ENCODE data around the gene CYB5R4. TPM values are rescaled to one million over a fixed set of nuclear protein-coding genes. Genes with fewer than 3 reads are reported as not detected.

The CYB5R4 gene
- total and polyA plus RNA-seq, 10 of the 15 experiments (the other 5 are each of a cell fraction or from before 2014, with no cell fraction given) = 13.4 to 61.1 (median 27.5) TPM

GRCh38 chr6:83860782-83861495, 1.4 kb downstream of the CYB5R4 start:
- Histone ChIP-seq H2AFZ (ENCODE audit: control insufficient read depth, low read depth, low read length) (no peak overlapping the region; the same call in 1 of the 2 replicates), H3K27ac (ENCODE audit: control insufficient read depth, insufficient read depth) (peak overlapping the region; percentile 75; the same call in 1 of the 2 replicates), H3K4me2 (ENCODE audit: control insufficient read depth, insufficient read depth) (peak overlapping the region; percentile 87), H3K4me1 (ENCODE audit: control insufficient read depth, insufficient read depth, low read length) (peaks cover 5% of the 10 kb centered on the region; the same call in 1 of the 2 replicates), H3K79me2 (ENCODE audit: control insufficient read depth, insufficient read depth, low read length) (peaks cover 41% of the 10 kb centered on the region), H3K27me3 (replicated peaks in 1 of 2; ENCODE audit: control insufficient read depth in 2 of 2, insufficient read depth in 2 of 2, low read length in 1 of 2) (0 out of 4 replicates have a peak, but pooled peaks cover 0 to 4% of the 10 kb centered on the region in 2 experiments), H4K20me1 (ENCODE audit: control insufficient read depth, insufficient read depth) (no peaks in the 10 kb centered on the region), H3K36me3 (ENCODE audit: control insufficient read depth in 2 of 2, insufficient read depth in 2 of 2, low read length in 1 of 2) (peaks cover 0 to 9% of the 10 kb centered on the region in 2 experiments; a peak in 3 of 4 replicates), H3K9me3 (replicated peaks; ENCODE audit: control insufficient read depth, insufficient read depth, low read length) (peaks cover 2% of the 10 kb centered on the region; the same call in 2 of the 3 replicates), H3K9ac (ENCODE audit: control insufficient read depth, insufficient read depth, low read length) (peak overlapping the region; percentile 89; the same call in 1 of the 2 replicates), H3K4me3 (peak overlapping the region; percentile 83)
- ChIA-PET POLR2A (interaction anchor here (0.9 to 1.2 kb wide), 2 partner anchors 152 to 365 kb away, joined by 3 read pairs; partner anchors contain the start of gene SNAP91), CTCF (interaction anchor here (0.8 to 1.7 kb wide), 5 partner anchors 14 to 644 kb away, joined by 3 to 6 read pairs (median 4); partner anchors contain the start of gene CEP162), RAD21 (ENCODE audit: unreplicated experiment) (interaction anchor here (0.6 to 2.3 kb wide), 5 partner anchors 9 to 360 kb away, joined by 3 to 10 read pairs (median 3); no protein-coding TSS in a partner anchor), SMC1A (ENCODE audit: uncharacterized antibody, unreplicated experiment) (interaction anchor here (1.0 to 1.8 kb wide), 3 partner anchors 14 to 367 kb away, joined by 3 to 8 read pairs (median 3); partner anchors contain the start of gene CEP162)
- intact Hi-C loops (cut with micrococcal nuclease; ENCODE audit: unreplicated experiment) (no loop called here), in situ Hi-C loops (cut with MboI) (no loop called here)
- FAIRE-seq (no peak), DNase-seq (ENCODE audit: low read depth, low spot score) (no peak), ATAC-seq (no peak)
- BruUV-seq (replicated peaks) = TSS peak; percentile 59
- 2% methylated on average over 8 of the region's 8 CpGs for WGBS (ENCODE audit: insufficient coverage, insufficient replicate concordance, low lambda C conversion rate, missing lambda C conversion rate)
- TF ChIP-seq SKIL (IDR thresholded peaks at IDR 0.05; ENCODE audit: low read depth, poor library complexity, severe bottlenecking) (no peak), NFYB (IDR thresholded peaks at IDR 0.05; ENCODE audit: insufficient read depth, low read depth, low read length) (peak; percentile 86), TCF7 (IDR thresholded peaks at IDR 0.05; ENCODE audit: borderline replicate concordance) (no peak), PKNOX1 (IDR thresholded peaks at IDR 0.05) (peak; percentile 90)

All from GM12878 (cell line).